D721Med (cell line): ENCODE measurements around the gene SART3.

Experiments
- DNase-seq: peaks from one replicate; pipeline ENCODE4 v3.0.0; 2011; ENCODE audit warnings: low spot score; ENCODE audit not compliant: insufficient read length
- FAIRE-seq: peaks from 2 replicates; lab custom pipeline; 2011; peaks lifted over from hg19 to GRCh38; lab: Jason Lieb, UNC
- CTCF ChIP-seq: IDR thresholded peaks from 2 replicates; pipeline ENCODE4 v1.5.1; 2012; ENCODE audit warnings: mild to moderate bottlenecking, control low read depth; ENCODE audit not compliant: insufficient read depth; ENCODE audit errors: missing control alignments

SART3 gene

GRCh38 chr12:108477055-108477880 is 83.7 kb downstream of the SART3 start:
- FAIRE-seq (no peak), DNase-seq (no peak)
- TF ChIP-seq CTCF, result no peak

- DNase-seq, result no peak
- TF ChIP-seq CTCF, result no peak
- no peak for FAIRE-seq
These were observed 85.6 kb downstream of the SART3 start for GRCh38 chr12:108475396-108475795.

- DNase-seq (no peak), FAIRE-seq (no peak)
- no peak for TF ChIP-seq CTCF
These were observed 87.4 kb downstream of the SART3 start for GRCh38 chr12:108473400-108474055.
